Lower leg skin (tissue), 3 donors: Measurements from ENCODE around the gene PCDH9.

Experiments
- CTCF ChIP-seq, 3 donors: fragments of 450-650 bp; IDR thresholded peaks; one replicate each; pipeline ENCODE4 v1.5.1; 2016; ENCODE audit warnings: antibody characterized with exemption in 3 of 3, mild to moderate bottlenecking in 3 of 3, moderate library complexity in 2 of 3
- POLR2A ChIP-seq, 2 donors: fragments of 450-650 bp; IDR thresholded peaks; one replicate each; pipeline ENCODE4 v1.6.1; 2016 to 2017; ENCODE audit warnings: antibody characterized with exemption in 2 of 2, mild to moderate bottlenecking in 1 of 2, moderate library complexity in 1 of 2

- TF ChIP-seq CTCF (IDR thresholded peaks at IDR 0.05) (no peak), POLR2A (IDR thresholded peaks at IDR 0.05) (no peak)
These were observed 954.7 kb downstream of the PCDH9 start for GRCh38 chr13:66275416-66275815.
